Thymus (tissue), 11 donors: Measurements from ENCODE around the gene MUCL1. TPM values are rescaled to one million over a fixed set of nuclear protein-coding genes. Genes with fewer than 3 reads are reported as not detected.

ENCODE experiments used
- DNase-seq, 9 donors: peaks; one replicate each; pipeline ENCODE4 v3.0.0-alpha.2; 2013; ENCODE audit warnings: low spot score in 9 of 9, low read depth in 6 of 9, missing footprints in 1 of 9
- H3K27ac ChIP-seq, 2 donors: one replicate each; pipeline ENCODE4 v1.5.1; 2013; ENCODE audit warnings: control low read depth in 1 of 2, low read depth in 1 of 2, low read length in 1 of 2, mild to moderate bottlenecking in 1 of 2, moderate library complexity in 1 of 2
- H3K27me3 ChIP-seq, 2 donors: one replicate each; pipeline ENCODE4 v1.5.1; 2013; ENCODE audit warnings: low read length in 1 of 2; ENCODE audit not compliant: control insufficient read depth in 2 of 2, insufficient read depth in 1 of 2
- H3K36me3 ChIP-seq, 2 donors: one replicate each; pipeline ENCODE4 v1.5.1; 2013; ENCODE audit warnings: low read length in 1 of 2, mild to moderate bottlenecking in 1 of 2, moderate library complexity in 1 of 2; ENCODE audit not compliant: control insufficient read depth in 2 of 2, insufficient read depth in 2 of 2
- H3K4me1 ChIP-seq, 2 donors: one replicate each; pipeline ENCODE4 v1.5.1; 2013; ENCODE audit warnings: low read length in 2 of 2; ENCODE audit not compliant: control insufficient read depth in 2 of 2, insufficient read depth in 2 of 2
- H3K4me3 ChIP-seq, 2 donors: one replicate each; pipeline ENCODE4 v1.5.1; 2013; ENCODE audit warnings: low read length in 2 of 2, control low read depth in 1 of 2, mild to moderate bottlenecking in 1 of 2
- H3K9me3 ChIP-seq, 2 donors: one replicate each; pipeline ENCODE4 v1.5.1; 2013; ENCODE audit warnings: low read length in 1 of 2, mild to moderate bottlenecking in 1 of 2; ENCODE audit not compliant: control insufficient read depth in 2 of 2, insufficient read depth in 1 of 2
- WGBS: extraction: QIAGEN DNeasy Blood & Tissue Kit; methylation state at CpG from one replicate; pipeline ENCODE4 v1.1.7; 2013; 5-methylcytosine and 5-hydroxymethylcytosine counted together
- polyA plus RNA-seq: library from polyadenylated mRNA; stranded (reverse); fragments of 200-250 nt; gene quantifications from one replicate; pipeline ENCODE4 v1.2.3, GENCODE V29; 2013
- total RNA-seq: library from RNA; stranded (reverse); fragments of 120-200 nt; gene quantifications from one replicate; pipeline ENCODE4 v1.2.4, GENCODE V29; 2013
- donor health status: healthy.

The MUCL1 gene
- total and polyA plus RNA-seq, 2 donors: 1.2 to 19.2 TPM

- no peaks in the 10 kb centered on the region for H3K4me1 ChIP-seq
- peaks cover 0 to 2% of the 10 kb centered on the region in 2 donors for H3K27me3 ChIP-seq
- H3K9me3 ChIP-seq: no peaks in the 10 kb centered on the region
- DNase-seq: no peak
- H3K4me3 ChIP-seq: no peak overlapping the region
- 86% methylated on average over 4 of the region's 4 CpGs for WGBS
- H3K27ac ChIP-seq: no peak overlapping the region
- H3K36me3 ChIP-seq: no peaks in the 10 kb centered on the region
These were observed 5.2 kb downstream of the MUCL1 start for GRCh38 chr12:54859502-54859901.

- WGBS: 98% methylated on average over 1 of the region's 1 CpG
- no peaks in the 10 kb centered on the region for H3K9me3 ChIP-seq
- peaks cover 0 to 2% of the 10 kb centered on the region in 2 donors for H3K27me3 ChIP-seq
- H3K4me3 ChIP-seq: no peak overlapping the region
- H3K4me1 ChIP-seq: no peaks in the 10 kb centered on the region
- DNase-seq: no peak
- no peaks in the 10 kb centered on the region for H3K36me3 ChIP-seq
- H3K27ac ChIP-seq: no peak overlapping the region
These were observed 7.6 kb downstream of the MUCL1 start for GRCh38 chr12:54861927-54862326.

GRCh38 chr12:54863948-54864618 is 9.8 kb downstream of the MUCL1 start:
- DNase-seq: no peak

GRCh38 chr12:54865683-54866324 is 11.5 kb downstream of the MUCL1 start:
- no peak overlapping the region for H3K27ac ChIP-seq
- no peak for DNase-seq
- no peaks in the 10 kb centered on the region for H3K36me3 ChIP-seq
- no peaks in the 10 kb centered on the region for H3K4me1 ChIP-seq
- 94% methylated on average over 4 of the region's 4 CpGs for WGBS
- H3K9me3 ChIP-seq: no peaks in the 10 kb centered on the region
- no peaks in the 10 kb centered on the region for H3K27me3 ChIP-seq
- H3K4me3 ChIP-seq: no peak overlapping the region

More at GRCh38 chr12:54863948-54864618, 9.8 kb downstream of the MUCL1 start:
- H3K4me3 ChIP-seq: no peak overlapping the region
- H3K36me3 ChIP-seq: no peaks in the 10 kb centered on the region
- H3K27ac ChIP-seq: no peak overlapping the region
- 89% methylated on average over 1 of the region's 1 CpG for WGBS
- no peaks in the 10 kb centered on the region for H3K9me3 ChIP-seq
- no peaks in the 10 kb centered on the region for H3K4me1 ChIP-seq
- H3K27me3 ChIP-seq: peaks cover 0 to 2% of the 10 kb centered on the region in 2 donors

- Histone ChIP-seq H3K36me3 (no peaks in the 10 kb centered on the region), H3K9me3 (no peaks in the 10 kb centered on the region), H3K27ac (no peak overlapping the region), H3K4me1 (no peaks in the 10 kb centered on the region), H3K27me3 (no peaks in the 10 kb centered on the region), H3K4me3 (no peak overlapping the region)
- DNase-seq: no peak
- 93% methylated on average over 2 of the region's 2 CpGs for WGBS
These were observed 14.4 kb downstream of the MUCL1 start for GRCh38 chr12:54868690-54869089.

GRCh38 chr12:54870048-54870447 is 15.7 kb downstream of the MUCL1 start:
- 98% methylated on average over 1 of the region's 1 CpG for WGBS
- Histone ChIP-seq H3K27ac (no peak overlapping the region), H3K27me3 (no peaks in the 10 kb centered on the region), H3K4me3 (no peak overlapping the region), H3K9me3 (no peaks in the 10 kb centered on the region), H3K36me3 (no peaks in the 10 kb centered on the region), H3K4me1 (no peaks in the 10 kb centered on the region)
- no peak for DNase-seq

- Histone ChIP-seq H3K27ac (no peak overlapping the region), H3K4me3 (no peak overlapping the region), H3K36me3 (no peaks in the 10 kb centered on the region), H3K4me1 (no peaks in the 10 kb centered on the region), H3K9me3 (no peaks in the 10 kb centered on the region), H3K27me3 (no peaks in the 10 kb centered on the region)
- DNase-seq: no peak
- WGBS: 96% methylated on average over 5 of the region's 5 CpGs
These were observed 16.3 kb downstream of the MUCL1 start for GRCh38 chr12:54870617-54871016.

GRCh38 chr12:54879150-54879549 is 24.8 kb downstream of the MUCL1 start:
- Histone ChIP-seq H3K4me1 (no peaks in the 10 kb centered on the region), H3K4me3 (no peak overlapping the region), H3K9me3 (no peaks in the 10 kb centered on the region), H3K27ac (no peak overlapping the region), H3K27me3 (no peaks in the 10 kb centered on the region), H3K36me3 (no peaks in the 10 kb centered on the region)
- WGBS: 76% methylated on average over 3 of the region's 3 CpGs
- no peak for DNase-seq

GRCh38 chr12:54879579-54879978 is 25.3 kb downstream of the MUCL1 start:
- H3K4me1 ChIP-seq: no peaks in the 10 kb centered on the region
- no peaks in the 10 kb centered on the region for H3K27me3 ChIP-seq
- H3K36me3 ChIP-seq: no peaks in the 10 kb centered on the region
- no peak overlapping the region for H3K4me3 ChIP-seq
- H3K9me3 ChIP-seq: no peaks in the 10 kb centered on the region
- no peak for DNase-seq
- H3K27ac ChIP-seq: no peak overlapping the region
